Peyer's patch (tissue), 4 donors: ENCODE results near the gene ZNF516.

Experiments
- POLR2A ChIP-seq, 2 donors: fragments of 450-650 bp; IDR thresholded peaks; one replicate each; pipeline ENCODE4 v1.5.1; 2017; ENCODE audit warnings: antibody characterized with exemption in 2 of 2, mild to moderate bottlenecking in 2 of 2, moderate library complexity in 2 of 2
- TF ChIP-seq, protein P1 (sequence below), 6 experiments: fragments of 450-650 bp in 4 of 6; fragments of 200-600 bp in 2 of 6; sonication (generic) in 1 of 6; IDR thresholded peaks; one replicate each; pipeline ENCODE4 v1.5.1; 2017 to 2019; ENCODE audit warnings: antibody characterized with exemption in 6 of 6, mild to moderate bottlenecking in 3 of 6, moderate library complexity in 1 of 6

GRCh38 chr18:76447258-76447890 lies 47.7 kb downstream of the ZNF516 start:
- TF ChIP-seq, protein P1, sequence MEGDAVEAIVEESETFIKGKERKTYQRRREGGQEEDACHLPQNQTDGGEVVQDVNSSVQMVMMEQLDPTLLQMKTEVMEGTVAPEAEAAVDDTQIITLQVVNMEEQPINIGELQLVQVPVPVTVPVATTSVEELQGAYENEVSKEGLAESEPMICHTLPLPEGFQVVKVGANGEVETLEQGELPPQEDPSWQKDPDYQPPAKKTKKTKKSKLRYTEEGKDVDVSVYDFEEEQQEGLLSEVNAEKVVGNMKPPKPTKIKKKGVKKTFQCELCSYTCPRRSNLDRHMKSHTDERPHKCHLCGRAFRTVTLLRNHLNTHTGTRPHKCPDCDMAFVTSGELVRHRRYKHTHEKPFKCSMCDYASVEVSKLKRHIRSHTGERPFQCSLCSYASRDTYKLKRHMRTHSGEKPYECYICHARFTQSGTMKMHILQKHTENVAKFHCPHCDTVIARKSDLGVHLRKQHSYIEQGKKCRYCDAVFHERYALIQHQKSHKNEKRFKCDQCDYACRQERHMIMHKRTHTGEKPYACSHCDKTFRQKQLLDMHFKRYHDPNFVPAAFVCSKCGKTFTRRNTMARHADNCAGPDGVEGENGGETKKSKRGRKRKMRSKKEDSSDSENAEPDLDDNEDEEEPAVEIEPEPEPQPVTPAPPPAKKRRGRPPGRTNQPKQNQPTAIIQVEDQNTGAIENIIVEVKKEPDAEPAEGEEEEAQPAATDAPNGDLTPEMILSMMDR (IDR thresholded peaks at IDR 0.05) = no peak
- TF ChIP-seq POLR2A (IDR thresholded peaks at IDR 0.05) = no peak
